Fibroblast of villous mesenchyme (primary cell): ENCODE data around the gene HIPK3. TPM values are rescaled to one million over a fixed set of nuclear protein-coding genes. Genes with fewer than 3 reads are reported as not detected.

Experiments
- DNase-seq: peaks from one replicate; pipeline ENCODE4 v3.0.0-alpha.2; 2010; ENCODE audit warnings: low read depth
- H3K4me3 ChIP-seq: 2 replicates; pipeline ENCODE4 v1.5.1; 2011; ENCODE audit warnings: low read depth, mild to moderate bottlenecking, low read length
- total RNA-seq: library from RNA; depleted of rRNA; stranded (reverse); fragments of >200 nt; gene quantifications from 2 replicates; pipeline ENCODE4 v1.2.3, GENCODE V29; 2012
- TF ChIP-seq, protein P1 (sequence below): IDR thresholded peaks from 2 replicates; pipeline ENCODE4 v1.5.1; 2012; ENCODE audit warnings: low read depth, mild to moderate bottlenecking, low read length; ENCODE audit not compliant: insufficient read depth

Gene HIPK3
- total RNA-seq, 1 donor, result 121 TPM

DNA sequence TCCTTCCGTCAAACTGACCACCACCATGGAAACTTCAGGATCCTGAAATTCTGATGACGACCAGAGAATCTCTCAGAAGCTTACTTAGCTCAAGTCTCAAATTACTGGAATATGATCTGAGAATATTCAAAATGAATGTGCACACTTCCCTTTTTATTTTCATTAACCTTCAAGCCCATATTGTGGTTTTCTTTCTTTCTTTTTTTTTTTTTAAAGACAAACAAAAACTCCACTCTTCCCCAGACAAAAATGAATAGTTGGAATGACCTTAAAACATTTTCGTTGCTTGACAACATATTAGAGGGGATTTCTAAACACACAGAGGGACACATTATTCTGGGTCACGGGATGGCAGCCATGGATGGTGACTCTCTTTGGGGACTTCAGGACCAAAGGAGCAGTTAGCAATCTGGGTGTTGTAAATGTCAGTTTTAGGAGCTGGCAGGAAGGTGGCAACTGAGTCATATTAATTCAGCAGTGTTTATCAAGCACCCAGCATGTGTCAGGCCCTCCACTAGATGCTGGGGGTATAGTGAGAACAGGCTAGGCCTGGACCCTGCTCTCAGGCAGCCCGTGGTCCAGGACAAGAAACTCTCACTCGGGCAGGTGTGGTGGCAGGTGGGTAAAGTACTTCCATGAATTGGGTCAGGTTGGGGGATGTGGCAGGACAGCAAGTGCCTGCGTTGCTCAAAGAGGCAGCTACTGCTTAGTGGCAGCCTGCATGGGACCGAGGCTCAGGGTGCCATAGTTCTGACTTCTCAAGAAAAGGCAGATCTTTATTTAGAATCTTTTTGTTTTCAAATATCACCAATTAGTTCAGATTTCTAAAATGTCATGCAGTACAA, 126.1 kb downstream of the HIPK3 start:
- TF ChIP-seq, protein P1, sequence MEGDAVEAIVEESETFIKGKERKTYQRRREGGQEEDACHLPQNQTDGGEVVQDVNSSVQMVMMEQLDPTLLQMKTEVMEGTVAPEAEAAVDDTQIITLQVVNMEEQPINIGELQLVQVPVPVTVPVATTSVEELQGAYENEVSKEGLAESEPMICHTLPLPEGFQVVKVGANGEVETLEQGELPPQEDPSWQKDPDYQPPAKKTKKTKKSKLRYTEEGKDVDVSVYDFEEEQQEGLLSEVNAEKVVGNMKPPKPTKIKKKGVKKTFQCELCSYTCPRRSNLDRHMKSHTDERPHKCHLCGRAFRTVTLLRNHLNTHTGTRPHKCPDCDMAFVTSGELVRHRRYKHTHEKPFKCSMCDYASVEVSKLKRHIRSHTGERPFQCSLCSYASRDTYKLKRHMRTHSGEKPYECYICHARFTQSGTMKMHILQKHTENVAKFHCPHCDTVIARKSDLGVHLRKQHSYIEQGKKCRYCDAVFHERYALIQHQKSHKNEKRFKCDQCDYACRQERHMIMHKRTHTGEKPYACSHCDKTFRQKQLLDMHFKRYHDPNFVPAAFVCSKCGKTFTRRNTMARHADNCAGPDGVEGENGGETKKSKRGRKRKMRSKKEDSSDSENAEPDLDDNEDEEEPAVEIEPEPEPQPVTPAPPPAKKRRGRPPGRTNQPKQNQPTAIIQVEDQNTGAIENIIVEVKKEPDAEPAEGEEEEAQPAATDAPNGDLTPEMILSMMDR, result no peak
- no peak for DNase-seq

DNA sequence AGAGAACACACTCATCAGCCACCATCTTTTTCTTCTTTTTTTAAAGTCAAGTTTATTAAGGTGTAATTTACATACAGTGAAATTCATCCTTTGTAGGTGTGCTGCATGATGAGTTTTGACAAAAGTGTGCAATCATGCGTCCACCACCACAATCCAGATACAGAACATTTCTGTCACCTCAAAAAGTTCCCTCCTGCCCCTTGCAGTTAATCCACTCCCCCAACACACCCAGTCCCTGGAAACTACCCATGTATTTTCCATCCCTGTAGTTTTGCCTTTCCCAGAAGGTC, 126.7 kb downstream of the HIPK3 start:
- TF ChIP-seq, protein P1, result no peak
- DNase-seq, result no peak
- no peak overlapping the region for H3K4me3 ChIP-seq

More for the DNA sequence above, 126.1 kb downstream of the HIPK3 start:
- no peak overlapping the region for H3K4me3 ChIP-seq

DNA sequence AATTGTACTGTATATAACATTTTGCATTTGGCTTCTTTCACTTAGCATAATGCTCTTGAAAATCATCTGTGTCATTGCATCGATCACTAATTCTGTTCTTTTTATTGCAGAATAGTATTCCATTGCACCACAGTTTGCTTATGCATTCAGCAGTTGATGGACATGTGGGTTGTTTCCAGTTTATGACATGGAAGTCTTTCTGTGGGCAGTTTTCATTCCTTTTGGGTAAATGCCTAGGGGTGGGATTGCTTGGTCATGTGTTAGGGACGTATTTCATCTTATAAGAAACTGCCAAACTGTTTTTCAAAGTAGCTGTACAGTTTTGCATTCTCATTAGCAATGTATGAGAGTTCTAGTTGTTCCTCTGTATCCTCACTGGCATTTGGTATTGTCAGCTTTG, 127.0 kb downstream of the HIPK3 start:
- DNase-seq, result no peak
- H3K4me3 ChIP-seq, result no peak overlapping the region
- TF ChIP-seq, protein P1, result no peak

DNA sequence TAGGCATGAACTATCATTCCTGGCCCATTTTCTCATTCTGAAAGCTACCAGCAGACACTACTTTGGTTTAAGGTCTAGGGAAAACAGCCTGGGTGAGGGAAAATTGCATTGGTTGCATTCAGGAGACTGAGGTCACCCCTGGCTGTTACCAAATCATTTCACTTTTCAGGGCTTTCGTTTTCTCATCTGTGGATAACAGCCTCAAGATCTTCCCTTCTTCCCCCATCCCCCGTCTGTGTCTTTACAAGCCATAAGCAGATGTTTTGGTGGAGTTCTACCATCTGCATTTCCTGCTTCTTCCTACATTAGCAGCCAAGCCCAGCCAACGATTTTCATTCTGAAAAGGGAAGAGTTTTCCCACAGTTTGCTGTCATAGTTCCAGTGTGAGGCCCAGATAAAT, 130.4 kb downstream of the HIPK3 start:
- no peak for DNase-seq
- TF ChIP-seq, protein P1, result no peak
- H3K4me3 ChIP-seq, result no peak overlapping the region

DNA sequence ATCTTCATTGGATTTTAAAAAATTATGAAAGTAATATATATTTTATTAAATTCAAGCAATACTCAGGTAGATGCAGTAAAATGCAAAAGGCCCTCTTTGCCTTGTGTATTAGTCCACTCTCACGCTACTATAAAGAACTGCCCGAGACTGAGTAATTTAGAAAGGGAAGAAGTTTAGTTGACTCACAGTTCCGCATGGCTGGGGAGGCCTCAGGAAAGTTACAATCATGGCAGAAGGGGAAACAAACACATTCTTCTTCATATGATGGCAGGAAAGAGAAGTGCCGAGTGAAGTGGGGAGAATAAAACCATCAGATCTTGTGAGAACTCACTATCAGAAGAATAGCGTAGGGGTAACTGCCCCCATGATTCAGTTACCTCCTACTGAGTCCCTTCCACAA, 130.8 kb downstream of the HIPK3 start:
- TF ChIP-seq, protein P1, result no peak
- no peak overlapping the region for H3K4me3 ChIP-seq
- DNase-seq, result no peak

DNA sequence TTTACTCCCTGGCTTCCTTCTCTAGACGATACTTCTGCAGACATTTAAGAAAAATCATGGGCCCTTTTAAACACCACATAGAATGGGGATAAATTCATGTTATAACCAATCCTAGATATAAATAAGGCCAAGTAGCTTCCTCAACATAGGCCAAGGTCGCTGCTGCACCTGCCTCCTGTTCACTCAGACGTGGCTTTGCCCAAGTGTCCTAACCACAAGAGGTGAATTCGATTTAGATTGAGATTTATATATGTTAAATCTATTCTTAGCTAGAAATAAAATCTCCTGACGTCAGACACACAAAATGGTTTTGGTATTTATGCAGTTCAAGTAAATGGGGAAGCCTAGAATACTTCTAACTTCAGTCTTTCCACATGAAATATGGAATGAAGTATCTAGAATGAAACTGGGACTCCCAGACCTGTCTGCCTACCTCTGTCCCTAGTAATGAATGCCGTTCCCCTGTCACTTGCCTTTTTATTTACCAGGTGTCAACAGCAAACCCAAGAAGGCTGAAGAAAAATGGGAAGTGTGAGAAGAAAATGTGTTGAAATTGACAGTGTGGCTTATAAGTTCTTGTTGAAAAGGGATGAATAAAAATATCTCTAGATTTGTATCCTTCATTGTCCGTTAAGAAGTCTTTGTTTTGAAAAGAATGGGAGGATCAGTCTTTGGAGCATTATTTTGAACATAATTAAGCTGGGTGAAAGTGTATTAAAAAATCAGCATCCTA, 131.8 kb downstream of the HIPK3 start:
- DNase-seq, result no peak
- H3K4me3 ChIP-seq, result no peak overlapping the region
- TF ChIP-seq, protein P1, result no peak
